OCI-LY3 (cell line): ENCODE results near the gene MTA1.

Experiments
- H2AFZ ChIP-seq: fragments of 200-600, 300-600 bp; shearing (Covaris generic); 2 replicates; pipeline ENCODE4 v1.6.0; 2014; ENCODE audit warnings: antibody characterized with exemption, low read depth, low read length
- H3K27ac ChIP-seq: fragments of 200-600, 300-600 bp; sonication (generic); 2 replicates; pipeline ENCODE4 v1.5.1; 2014; ENCODE audit warnings: mild to moderate bottlenecking, low read length, moderate library complexity, mixed read lengths
- H3K27me3 ChIP-seq: fragments of 200-600, 300-600 bp; sonication (generic); 2 replicates; pipeline ENCODE4 v1.6.1; 2014; ENCODE audit warnings: low read depth, low read length, mixed read lengths
- H3K36me3 ChIP-seq: fragments of 200-600, 300-600 bp; sonication (generic); replicated peaks from 2 replicates; pipeline ENCODE3; 2014; ENCODE audit warnings: low read depth, low read length, mixed read lengths
- H3K4me1 ChIP-seq: fragments of 300-600, 200-600 bp; sonication (generic); 2 replicates; pipeline ENCODE4 v1.6.1; 2014; ENCODE audit warnings: low read length, mixed read lengths
- H3K4me2 ChIP-seq: fragments of 200-600, 300-600 bp; sonication (generic); 2 replicates; pipeline ENCODE4 v1.6.1; 2014; ENCODE audit warnings: low read length, mixed read lengths
- H3K4me3 ChIP-seq: fragments of 300-600, 200-600 bp; sonication (generic); 2 replicates; pipeline ENCODE4 v1.5.1; 2014; ENCODE audit warnings: antibody characterized with exemption, mild to moderate bottlenecking, low read length, moderate library complexity
- H3K79me2 ChIP-seq: fragments of 300-600, 200-600 bp; shearing (Covaris generic); 2 replicates; pipeline ENCODE4 v1.6.1; 2014; ENCODE audit warnings: mild to moderate bottlenecking, low read length, mixed read lengths
- H3K9ac ChIP-seq: fragments of 300-600, 200-600 bp; shearing (Covaris generic); 2 replicates; pipeline ENCODE4 v1.6.0; 2014; ENCODE audit warnings: mild to moderate bottlenecking, low read length, moderate library complexity
- H3K9me3 ChIP-seq: fragments of 200-600, 300-600 bp; shearing (Covaris generic); 2 replicates; pipeline ENCODE4 v1.6.1; 2014; ENCODE audit warnings: low read length, mixed read lengths; ENCODE audit not compliant: insufficient read depth
- H4K20me1 ChIP-seq: fragments of 200-600, 300-600 bp; sonication (generic); 2 replicates; pipeline ENCODE4 v1.6.1; 2016; ENCODE audit warnings: low read length, mixed read lengths; ENCODE audit not compliant: insufficient read depth
- CTCF ChIP-seq: fragments of 200-600, 300-600 bp; sonication (generic); IDR thresholded peaks from 2 replicates; pipeline ENCODE4 v1.5.1; 2014; ENCODE audit warnings: antibody characterized with exemption, low read length, low read depth
- EZH2phosphoT487 ChIP-seq: fragments of 200-600 bp; shearing (Covaris generic); IDR thresholded peaks from 2 replicates; pipeline ENCODE4 v1.6.1; 2018; ENCODE audit warnings: antibody characterized with exemption, mixed run types, low read depth

The MTA1 gene

GRCh38 chr14:105497671-105498429 is 78.2 kb downstream of the MTA1 start:
- H3K27me3 ChIP-seq = no peaks in the 10 kb centered on the region
- H3K36me3 ChIP-seq = peaks cover 2% of the 10 kb centered on the region
- no peak overlapping the region for H3K4me2 ChIP-seq
- H3K9me3 ChIP-seq = no peaks in the 10 kb centered on the region
- no peaks in the 10 kb centered on the region; the same call in 1 of the 2 replicates for H3K79me2 ChIP-seq
- no peak overlapping the region for H3K27ac ChIP-seq
- no peaks in the 10 kb centered on the region for H3K4me1 ChIP-seq
- no peaks in the 10 kb centered on the region for H4K20me1 ChIP-seq
- no peak overlapping the region for H3K9ac ChIP-seq
- H2AFZ ChIP-seq = no peak overlapping the region
- no peak overlapping the region for H3K4me3 ChIP-seq
- no peak for TF ChIP-seq CTCF
- no peak for TF ChIP-seq EZH2phosphoT487

DNA sequence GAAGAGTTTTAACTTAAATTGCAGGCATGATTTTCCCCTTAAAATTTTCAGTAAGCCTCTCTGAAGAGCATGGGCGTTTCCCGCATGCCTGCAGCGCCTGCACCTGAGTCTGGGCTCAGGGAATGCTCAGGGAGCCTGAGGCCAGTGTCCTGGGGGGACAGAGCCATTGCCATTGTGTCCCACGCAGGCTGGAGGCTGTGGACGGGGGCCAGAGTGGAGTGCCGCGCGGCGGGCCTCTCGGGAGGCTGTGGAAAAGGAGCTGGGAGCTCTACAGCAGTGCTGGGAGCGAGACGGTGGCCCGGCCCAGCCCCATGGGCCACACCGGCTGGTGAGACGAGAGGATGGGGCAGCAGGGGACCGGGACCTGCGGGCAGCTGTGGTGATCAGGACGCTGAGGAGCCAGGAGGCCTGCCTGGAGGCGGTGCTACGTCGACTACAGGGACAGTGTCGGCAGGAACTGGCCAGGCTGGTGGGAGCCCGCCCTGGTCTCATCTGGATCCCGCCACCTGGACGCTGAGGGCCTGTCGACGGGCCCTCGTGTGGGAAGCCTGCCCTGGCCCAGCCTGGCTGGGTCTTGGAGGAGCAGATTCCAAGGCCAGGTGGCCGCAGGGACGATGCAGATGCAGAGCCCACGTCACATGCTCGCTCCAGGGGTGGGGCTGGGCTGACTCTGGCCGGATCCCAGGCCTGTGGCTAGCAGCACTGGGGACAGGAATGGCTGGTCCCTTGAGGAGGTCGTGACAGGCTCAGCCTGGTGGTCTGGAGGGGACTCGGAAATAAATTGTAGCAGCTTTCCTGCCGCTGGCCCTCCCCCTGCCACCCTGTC is 79.0 kb downstream of the MTA1 start:
- H3K4me1 ChIP-seq = no peaks in the 10 kb centered on the region
- no peaks in the 10 kb centered on the region for H3K27me3 ChIP-seq
- no peaks in the 10 kb centered on the region for H3K79me2 ChIP-seq
- H4K20me1 ChIP-seq = no peaks in the 10 kb centered on the region
- no peak overlapping the region for H3K9ac ChIP-seq
- peaks cover 2% of the 10 kb centered on the region for H3K36me3 ChIP-seq
- no peak overlapping the region for H3K4me3 ChIP-seq
- no peak overlapping the region for H3K27ac ChIP-seq
- H2AFZ ChIP-seq = no peak overlapping the region
- no peak for TF ChIP-seq EZH2phosphoT487
- no peak for TF ChIP-seq CTCF
- H3K9me3 ChIP-seq = no peaks in the 10 kb centered on the region
- H3K4me2 ChIP-seq = no peak overlapping the region

DNA sequence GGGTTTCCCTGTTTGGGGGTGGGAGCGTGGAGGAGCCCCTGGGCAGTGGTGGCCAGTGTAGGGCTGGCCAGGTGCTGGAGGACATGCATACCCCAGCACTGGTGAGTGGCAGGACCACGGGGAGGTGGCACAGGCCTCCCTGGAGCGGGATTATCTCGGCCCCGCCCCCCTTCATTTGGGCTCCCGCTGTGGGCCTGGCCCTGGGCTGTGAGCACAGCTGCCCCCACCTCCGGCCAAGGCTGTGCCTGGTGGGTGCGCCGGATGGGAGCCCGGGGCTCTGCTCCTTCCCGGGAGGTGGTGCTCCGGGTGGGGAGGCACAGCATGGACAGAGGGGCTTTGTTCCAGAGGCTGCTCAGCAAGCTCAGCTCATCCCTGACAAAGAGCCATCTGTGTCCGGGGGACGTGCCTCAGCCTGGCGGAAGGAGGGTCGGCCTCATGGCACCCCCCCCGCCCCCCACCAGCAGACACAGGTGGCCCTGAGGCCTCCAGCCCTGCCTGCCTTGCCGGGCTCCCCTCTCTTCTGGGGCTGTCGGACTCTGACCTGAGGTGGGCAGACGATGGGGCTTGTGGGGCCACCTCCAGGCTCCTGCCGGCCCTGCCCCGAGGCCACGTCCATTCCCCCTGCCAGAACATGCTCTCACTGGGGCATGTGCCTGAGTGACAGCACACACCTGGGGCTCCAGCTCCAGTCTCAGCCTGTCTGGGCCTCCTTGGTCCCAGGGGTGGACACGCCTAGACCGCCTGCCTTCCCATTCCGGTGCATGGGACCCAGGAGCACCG is 79.8 kb downstream of the MTA1 start:
- Histone ChIP-seq H3K27me3 (no peaks in the 10 kb centered on the region), H3K27ac (no peak overlapping the region), H3K9ac (no peak overlapping the region), H3K9me3 (no peaks in the 10 kb centered on the region), H3K4me2 (no peak overlapping the region), H3K36me3 (peaks cover 2% of the 10 kb centered on the region), H3K4me3 (no peak overlapping the region), H4K20me1 (no peaks in the 10 kb centered on the region), H3K79me2 (no peaks in the 10 kb centered on the region), H3K4me1 (no peaks in the 10 kb centered on the region), H2AFZ (no peak overlapping the region)
- TF ChIP-seq EZH2phosphoT487 (no peak), CTCF (no peak)
